Colon (tissue), 2 donors: ENCODE results near the gene DXO.
"Not testable (repeated sequence)": the region's sequence is repeated elsewhere in the genome, so short reads cannot be mapped to it uniquely, and the experiment has no call there.

ENCODE experiments used
- FAIRE-seq: peaks from 2 replicates; lab custom pipeline; 2012; peaks lifted over from hg19 to GRCh38; lab: Jason Lieb, UNC
- donor health status: control.
- donor health status: control.

DXO gene

GRCh38 chr6:31979238-31979898 lies 7.4 kb upstream of the DXO start:
- no peak for FAIRE-seq

- no peak for FAIRE-seq
These were observed 6.9 kb upstream of the DXO start for GRCh38 chr6:31978831-31979230.

GRCh38 chr6:31977816-31978431 lies 6.0 kb upstream of the DXO start:
- no peak for FAIRE-seq

- FAIRE-seq = not testable (repeated sequence)
These were observed 4.1 kb upstream of the DXO start for GRCh38 chr6:31976065-31976464.

GRCh38 chr6:31972709-31973350 lies 892 bp upstream of the DXO start:
- no peak for FAIRE-seq

- FAIRE-seq = no peak
These were observed 502 bp downstream of the DXO start for GRCh38 chr6:31971279-31971992.

GRCh38 chr6:31970604-31971271 lies 1.2 kb downstream of the DXO start:
- no peak for FAIRE-seq

GRCh38 chr6:31969712-31970603 lies 2.0 kb downstream of the DXO start:
- no peak for FAIRE-seq

- FAIRE-seq = no peak
These were observed 2.9 kb downstream of the DXO start for GRCh38 chr6:31968791-31969711.

- no peak for FAIRE-seq
These were observed 3.6 kb downstream of the DXO start for GRCh38 chr6:31968326-31968725.

GRCh38 chr6:31967926-31968320 lies 4.0 kb downstream of the DXO start:
- no peak for FAIRE-seq

GRCh38 chr6:31966997-31967925 lies 4.7 kb downstream of the DXO start:
- FAIRE-seq = no peak

GRCh38 chr6:31966506-31966905 lies 5.4 kb downstream of the DXO start:
- FAIRE-seq = no peak

GRCh38 chr6:31965700-31966099 lies 6.2 kb downstream of the DXO start:
- FAIRE-seq = no peak

GRCh38 chr6:31963921-31964320 lies 8.0 kb downstream of the DXO start:
- no peak for FAIRE-seq

- no peak for FAIRE-seq
These were observed 10.3 kb downstream of the DXO start for GRCh38 chr6:31961616-31962015.

- FAIRE-seq = no peak
These were observed 12.9 kb downstream of the DXO start, which contains the start of the genes NELFE and SKIC2 for GRCh38 chr6:31958741-31959739. TSS of gene NELFE (minus strand) at chr6:31958971. CDS start at chr6:31958446, 525 bp downstream. TSS of gene SKIC2 (plus strand) at chr6:31959175. CDS start at chr6:31959193, 18 bp downstream.

GRCh38 chr6:31958412-31958740 lies 13.6 kb downstream of the DXO start:
- no peak for FAIRE-seq
